Esophagus muscularis mucosa (tissue), 3 donors: ENCODE measurements around the gene LMF1.

ENCODE experiments used
- POLR2AphosphoS5 ChIP-seq, 2 donors: sonication (generic); formaldehyde crosslinking; IDR thresholded peaks; one replicate each; pipeline ENCODE4 v1.6.1; 2017; ENCODE audit warnings: antibody characterized with exemption in 2 of 2
- TF ChIP-seq, protein P1 (sequence below), 3 experiments: fragments of 200-600 bp in 2 of 3; fragments of 450-650 bp in 1 of 3; sonication (generic) in 2 of 3; IDR thresholded peaks; one replicate each; pipeline ENCODE4 v1.5.1; 2017 to 2019; ENCODE audit warnings: antibody characterized with exemption in 3 of 3, mild to moderate bottlenecking in 2 of 3, moderate library complexity in 1 of 3

DNA sequence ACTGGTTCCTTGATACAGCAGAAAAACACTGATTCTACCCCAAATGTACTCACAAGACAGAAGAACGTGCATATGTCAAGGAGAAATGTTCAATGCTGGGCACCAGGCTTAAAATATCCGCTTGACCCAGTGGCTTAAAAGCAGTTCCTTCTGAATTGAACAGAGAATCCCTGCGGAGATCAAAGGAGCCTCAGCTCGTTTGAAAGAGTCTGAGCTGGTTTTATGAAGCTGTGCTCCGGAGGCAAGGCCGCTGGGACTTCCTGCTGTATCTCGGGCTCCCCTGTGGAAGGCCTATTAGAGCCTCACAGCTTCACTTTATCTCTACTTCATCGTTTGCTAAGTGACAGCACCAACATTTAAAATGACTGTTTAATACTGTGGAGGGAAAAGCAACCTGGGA is 2.2 kb downstream of the LMF1 start:
- TF ChIP-seq, protein P1, sequence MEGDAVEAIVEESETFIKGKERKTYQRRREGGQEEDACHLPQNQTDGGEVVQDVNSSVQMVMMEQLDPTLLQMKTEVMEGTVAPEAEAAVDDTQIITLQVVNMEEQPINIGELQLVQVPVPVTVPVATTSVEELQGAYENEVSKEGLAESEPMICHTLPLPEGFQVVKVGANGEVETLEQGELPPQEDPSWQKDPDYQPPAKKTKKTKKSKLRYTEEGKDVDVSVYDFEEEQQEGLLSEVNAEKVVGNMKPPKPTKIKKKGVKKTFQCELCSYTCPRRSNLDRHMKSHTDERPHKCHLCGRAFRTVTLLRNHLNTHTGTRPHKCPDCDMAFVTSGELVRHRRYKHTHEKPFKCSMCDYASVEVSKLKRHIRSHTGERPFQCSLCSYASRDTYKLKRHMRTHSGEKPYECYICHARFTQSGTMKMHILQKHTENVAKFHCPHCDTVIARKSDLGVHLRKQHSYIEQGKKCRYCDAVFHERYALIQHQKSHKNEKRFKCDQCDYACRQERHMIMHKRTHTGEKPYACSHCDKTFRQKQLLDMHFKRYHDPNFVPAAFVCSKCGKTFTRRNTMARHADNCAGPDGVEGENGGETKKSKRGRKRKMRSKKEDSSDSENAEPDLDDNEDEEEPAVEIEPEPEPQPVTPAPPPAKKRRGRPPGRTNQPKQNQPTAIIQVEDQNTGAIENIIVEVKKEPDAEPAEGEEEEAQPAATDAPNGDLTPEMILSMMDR (IDR thresholded peaks at IDR 0.05) = no peak
- TF ChIP-seq POLR2AphosphoS5 (IDR thresholded peaks at IDR 0.05) = no peak
